OCI-LY1 (cell line): ENCODE measurements around the gene OAF.

Experiments
- H2AFZ ChIP-seq: fragments of 200-600 bp; sonication (generic), shearing (Covaris generic); 2 replicates; pipeline ENCODE4 v1.6.0; 2014; ENCODE audit warnings: antibody characterized with exemption, mild to moderate bottlenecking, low read length
- H3F3A ChIP-seq: fragments of 200-600 bp; sonication (generic), shearing (Covaris generic); 2 replicates; pipeline ENCODE4 v1.6.0; 2014; ENCODE audit warnings: mild to moderate bottlenecking, antibody characterized with exemption, low read length, moderate library complexity; ENCODE audit not compliant: insufficient read depth
- H3K27ac ChIP-seq: fragments of 200-600 bp; sonication (generic); 2 replicates; pipeline ENCODE4 v1.5.1; 2014; ENCODE audit warnings: low read length, mixed run types, mild to moderate bottlenecking, low read depth; ENCODE audit not compliant: poor library complexity, severe bottlenecking
- H3K27me3 ChIP-seq: fragments of 200-600 bp; sonication (generic); 2 replicates; pipeline ENCODE4 v1.6.0; 2014; ENCODE audit warnings: antibody characterized with exemption, mild to moderate bottlenecking, low read length, moderate library complexity; ENCODE audit not compliant: insufficient read depth
- H3K36me3 ChIP-seq: fragments of 200-600 bp; sonication (generic); 2 replicates; pipeline ENCODE4 v1.6.1; 2014; ENCODE audit warnings: mild to moderate bottlenecking, antibody characterized with exemption, low read length, moderate library complexity, mixed read lengths; ENCODE audit not compliant: insufficient read depth
- H3K4me1 ChIP-seq: fragments of 200-600 bp; sonication (generic); 2 replicates; pipeline ENCODE4 v1.5.1; 2014; ENCODE audit warnings: mild to moderate bottlenecking, low read length, moderate library complexity; ENCODE audit not compliant: insufficient read depth, severe bottlenecking
- H3K4me2 ChIP-seq: fragments of 200-600 bp; sonication (generic), shearing (Covaris generic); 2 replicates; pipeline ENCODE4 v1.6.1; 2014; ENCODE audit warnings: low read length
- H3K4me3 ChIP-seq: fragments of 200-600 bp; sonication (generic); 2 replicates; pipeline ENCODE4 v1.5.1; 2014; ENCODE audit warnings: low read length, low read depth, mild to moderate bottlenecking, mixed read lengths; ENCODE audit not compliant: poor library complexity, severe bottlenecking
- H3K79me2 ChIP-seq: fragments of 200-600 bp; shearing (Covaris generic); 2 replicates; pipeline ENCODE4 v1.6.1; 2016; ENCODE audit warnings: mixed run types, low read length, mixed read lengths; ENCODE audit not compliant: insufficient read depth
- H3K9ac ChIP-seq: fragments of 200-600 bp; sonication (generic), shearing (Covaris generic); 2 replicates; pipeline ENCODE4 v1.6.1; 2014; ENCODE audit warnings: mild to moderate bottlenecking, low read length, mixed read lengths
- H3K9me2 ChIP-seq: fragments of 200-600 bp; sonication (generic), shearing (Covaris generic); 2 replicates; pipeline ENCODE4 v1.6.1; 2014; ENCODE audit warnings: low read depth, mild to moderate bottlenecking, low read length, mixed read lengths
- H3K9me3 ChIP-seq: fragments of 200-600 bp; shearing (Covaris generic); 2 replicates; pipeline ENCODE4 v1.6.1; 2014; ENCODE audit warnings: low read length, mixed read lengths
- H4K20me1 ChIP-seq: fragments of 200-600 bp; sonication (generic), shearing (Covaris generic); 2 replicates; pipeline ENCODE4 v1.6.0; 2016; ENCODE audit warnings: mild to moderate bottlenecking, low read length; ENCODE audit not compliant: insufficient read depth
- CTCF ChIP-seq: fragments of 200-600 bp; sonication (generic), shearing (Covaris generic); IDR thresholded peaks from 2 replicates; pipeline ENCODE4 v1.5.1; 2017; ENCODE audit warnings: mild to moderate bottlenecking, antibody characterized with exemption, low read length, moderate library complexity, mixed read lengths
- EZH2 ChIP-seq: fragments of 200-600 bp; sonication (generic), shearing (Covaris generic); IDR thresholded peaks from 2 replicates; pipeline ENCODE4 v1.8.0; 2017; ENCODE audit warnings: borderline replicate concordance, mixed run types, mild to moderate bottlenecking, antibody characterized with exemption, low read length, moderate library complexity, mixed read lengths

OAF gene

GRCh38 chr11:120224972-120225909 is 14.4 kb downstream of the OAF start:
- H3K79me2 ChIP-seq, result no peaks in the 10 kb centered on the region
- no peaks in the 10 kb centered on the region for H3F3A ChIP-seq
- H3K27me3 ChIP-seq, result no peaks in the 10 kb centered on the region
- no peaks in the 10 kb centered on the region for H3K9me3 ChIP-seq
- no peak for TF ChIP-seq EZH2
- no peak for TF ChIP-seq CTCF
- no peaks in the 10 kb centered on the region for H3K9me2 ChIP-seq
- no peak overlapping the region for H3K4me3 ChIP-seq
- no peak overlapping the region for H3K9ac ChIP-seq
- H3K36me3 ChIP-seq, result no peaks in the 10 kb centered on the region
- H3K4me1 ChIP-seq, result no peaks in the 10 kb centered on the region
- no peaks in the 10 kb centered on the region for H4K20me1 ChIP-seq
- H2AFZ ChIP-seq, result no peak overlapping the region
- H3K4me2 ChIP-seq, result no peak overlapping the region
- H3K27ac ChIP-seq, result no peak overlapping the region

- Histone ChIP-seq H3K79me2 (no peaks in the 10 kb centered on the region), H3K4me2 (no peak overlapping the region), H3K4me3 (no peak overlapping the region), H2AFZ (no peak overlapping the region), H3K4me1 (no peaks in the 10 kb centered on the region), H4K20me1 (no peaks in the 10 kb centered on the region), H3F3A (no peaks in the 10 kb centered on the region), H3K9ac (no peak overlapping the region), H3K36me3 (no peaks in the 10 kb centered on the region), H3K9me3 (no peaks in the 10 kb centered on the region), H3K27me3 (no peaks in the 10 kb centered on the region), H3K27ac (no peak overlapping the region), H3K9me2 (no peaks in the 10 kb centered on the region)
- TF ChIP-seq CTCF, result no peak
- TF ChIP-seq EZH2, result no peak
These were observed 15.4 kb downstream of the OAF start for GRCh38 chr11:120226242-120226641.

GRCh38 chr11:120226714-120227113 is 15.9 kb downstream of the OAF start:
- Histone ChIP-seq H3F3A (no peaks in the 10 kb centered on the region), H2AFZ (no peak overlapping the region), H3K36me3 (no peaks in the 10 kb centered on the region), H4K20me1 (no peaks in the 10 kb centered on the region), H3K4me2 (no peak overlapping the region), H3K4me3 (no peak overlapping the region), H3K27ac (no peak overlapping the region), H3K4me1 (no peaks in the 10 kb centered on the region), H3K79me2 (no peaks in the 10 kb centered on the region), H3K9me2 (no peaks in the 10 kb centered on the region), H3K9me3 (no peaks in the 10 kb centered on the region), H3K9ac (no peak overlapping the region), H3K27me3 (no peaks in the 10 kb centered on the region)
- TF ChIP-seq CTCF (no peak), EZH2 (no peak)
